ENCODE results near the gene UNKL. TPM values are rescaled to one million over a fixed set of nuclear protein-coding genes. Genes with fewer than 3 reads are reported as not detected.
"Not testable (repeated sequence)": the region's sequence is repeated elsewhere in the genome, so short reads cannot be mapped to it uniquely, and the experiment has no call there.

The UNKL gene
- polyA plus RNA-seq, 5 donors: 16.5 to 25.1 (median 19.0) TPM

GRCh38 chr16:1340730-1341494 is 73.6 kb downstream of the UNKL start:
- no peak for DNase-seq

GRCh38 chr16:1338855-1339675 is 75.4 kb downstream of the UNKL start:
- DNase-seq: no peak

- DNase-seq: no peak
Observed at GRCh38 chr16:1338119-1338730, 76.3 kb downstream of the UNKL start.

GRCh38 chr16:1337486-1337885 is 77.0 kb downstream of the UNKL start:
- no peak for DNase-seq

DNA sequence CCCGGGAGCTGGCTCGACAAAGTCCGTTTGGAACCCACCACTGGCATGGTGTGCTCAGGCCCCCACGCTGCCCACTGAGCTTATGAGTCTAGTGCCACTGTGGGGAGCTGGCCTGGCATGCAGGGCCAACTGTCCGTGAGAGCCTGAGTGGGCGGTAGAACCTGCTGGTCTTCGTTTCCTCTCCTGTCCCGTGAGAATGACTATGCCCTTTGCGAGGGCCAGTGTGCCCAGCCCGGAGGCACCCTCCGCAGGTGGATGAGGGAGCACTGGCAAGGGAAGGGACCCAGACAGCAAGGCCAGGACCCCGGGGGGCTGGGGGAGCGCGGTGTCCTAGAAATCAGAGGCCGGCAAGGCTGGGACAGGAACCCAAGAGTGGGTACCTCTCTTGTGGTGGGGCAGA is 77.9 kb downstream of the UNKL start:
- DNase-seq: no peak

DNA sequence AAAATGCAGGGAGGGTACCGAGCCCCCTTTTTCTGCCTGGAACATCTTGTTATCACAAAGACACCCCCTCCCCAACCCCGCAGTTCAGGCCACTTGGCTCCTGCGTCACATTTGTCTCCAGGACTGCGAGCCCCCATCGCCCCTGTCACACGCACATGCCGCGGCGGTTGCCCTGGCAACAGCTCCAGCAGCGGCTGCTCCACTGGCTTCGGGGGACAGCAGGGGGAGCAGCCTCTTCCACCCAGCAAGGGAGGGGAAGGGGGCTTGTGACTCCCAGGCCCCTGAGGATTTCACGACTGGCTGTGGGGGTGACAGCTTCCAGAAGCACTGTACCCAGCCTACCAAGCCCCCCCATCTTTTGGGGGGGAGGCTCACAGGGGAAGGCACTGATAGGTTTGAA is 78.5 kb downstream of the UNKL start:
- no peak for DNase-seq

DNA sequence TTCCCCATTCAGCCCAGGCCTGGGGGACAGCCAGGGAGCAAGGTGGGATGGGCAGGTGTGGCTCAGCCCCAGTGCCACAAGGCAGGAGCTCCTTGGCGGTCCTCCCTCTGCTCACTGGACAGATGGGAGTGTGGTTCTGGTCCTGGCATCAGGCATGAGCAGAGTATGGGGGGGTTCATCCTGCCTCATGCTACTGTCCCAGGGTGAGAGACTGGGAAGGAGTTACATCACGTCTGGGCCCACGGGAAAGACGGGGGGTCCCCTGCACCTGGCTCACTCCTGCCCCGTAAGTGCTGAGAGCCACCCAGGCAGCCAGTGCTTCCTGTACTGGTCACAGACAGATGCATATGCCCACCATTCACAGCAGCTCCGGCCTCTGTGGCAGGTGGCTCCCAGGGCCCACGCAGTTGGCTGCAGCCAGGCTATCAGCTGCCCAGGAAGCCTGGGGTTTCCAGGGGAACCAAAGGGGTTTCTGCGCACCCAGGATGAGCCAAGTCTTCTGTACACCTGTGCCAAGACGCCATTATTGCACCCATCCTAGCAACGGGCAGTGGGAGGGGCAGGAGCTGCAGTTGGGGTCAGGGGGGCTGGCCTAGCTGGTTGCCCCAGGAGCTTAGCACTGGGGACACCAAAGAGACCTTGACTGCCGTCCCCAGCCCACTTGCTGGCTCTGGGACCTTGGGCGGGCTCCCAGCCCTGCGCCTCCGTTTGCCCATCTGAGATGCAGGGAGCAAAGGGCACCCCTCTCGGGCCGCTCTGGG is 79.1 kb downstream of the UNKL start:
- DNase-seq: no peak

GRCh38 chr16:1334739-1335138 is 79.8 kb downstream of the UNKL start:
- DNase-seq: no peak

DNA sequence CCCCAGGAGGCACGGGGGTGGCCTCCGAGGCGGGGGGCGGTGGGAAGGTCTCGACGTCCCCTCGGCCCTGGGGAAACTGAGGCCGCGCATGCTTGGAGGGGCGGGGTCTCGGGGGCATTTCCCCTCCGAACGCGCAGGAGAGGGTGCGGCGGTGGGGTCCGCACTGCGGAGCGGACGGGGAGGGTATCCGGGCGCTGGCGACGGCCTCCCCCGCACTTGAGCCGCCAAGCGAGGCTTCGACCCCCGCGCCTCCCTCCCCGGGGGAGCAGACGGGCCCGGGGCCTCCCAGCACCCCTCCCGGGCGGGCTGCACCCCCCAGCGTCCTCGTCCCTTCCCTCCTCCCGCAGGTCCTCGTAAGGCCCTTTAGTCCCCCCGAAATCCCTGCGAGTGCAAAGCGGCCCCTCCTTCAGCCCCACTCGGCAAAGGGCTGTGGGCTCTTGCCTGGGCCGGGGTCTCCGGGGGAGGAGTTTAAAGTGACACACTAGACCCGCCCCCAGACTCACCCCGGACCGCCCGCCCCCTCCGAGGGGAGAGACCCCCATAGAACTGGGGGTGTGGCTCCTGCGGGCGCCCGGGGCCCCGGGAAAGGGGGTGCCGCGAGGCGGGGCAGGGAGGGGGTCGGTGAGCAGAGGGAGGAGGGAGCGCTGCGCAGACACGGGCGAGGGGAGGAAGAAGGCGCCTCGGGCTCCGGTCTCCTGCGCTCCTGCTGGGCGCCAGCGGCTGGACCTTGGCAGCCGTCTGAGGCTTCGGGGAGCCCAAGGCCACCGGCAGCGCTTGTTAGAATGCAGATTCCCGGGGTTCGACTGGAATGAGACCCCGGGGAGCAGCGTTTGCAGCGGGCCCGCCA is 80.4 kb downstream of the UNKL start:
- DNase-seq: no peak

GRCh38 chr16:1333149-1333812 is 81.2 kb downstream of the UNKL start, which contains the start of gene BAIAP3:
TSS of gene BAIAP3 (plus strand) at chr16:1333645. CDS start at chr16:1338550, 4,905 bp downstream.
- no peak for DNase-seq

GRCh38 chr16:1332618-1333148 is 81.8 kb downstream of the UNKL start:
- DNase-seq: no peak

- peak; percentile 71 to 74 for DNase-seq
Observed at GRCh38 chr16:1331712-1332617, 82.5 kb downstream of the UNKL start.

- no peak for DNase-seq
Observed at GRCh38 chr16:1330931-1331711, 83.4 kb downstream of the UNKL start.

- no peak for DNase-seq
Observed at GRCh38 chr16:1330260-1330914, 84.1 kb downstream of the UNKL start.

GRCh38 chr16:1328961-1329360 is 85.5 kb downstream of the UNKL start:
- not testable (repeated sequence) for DNase-seq

DNA sequence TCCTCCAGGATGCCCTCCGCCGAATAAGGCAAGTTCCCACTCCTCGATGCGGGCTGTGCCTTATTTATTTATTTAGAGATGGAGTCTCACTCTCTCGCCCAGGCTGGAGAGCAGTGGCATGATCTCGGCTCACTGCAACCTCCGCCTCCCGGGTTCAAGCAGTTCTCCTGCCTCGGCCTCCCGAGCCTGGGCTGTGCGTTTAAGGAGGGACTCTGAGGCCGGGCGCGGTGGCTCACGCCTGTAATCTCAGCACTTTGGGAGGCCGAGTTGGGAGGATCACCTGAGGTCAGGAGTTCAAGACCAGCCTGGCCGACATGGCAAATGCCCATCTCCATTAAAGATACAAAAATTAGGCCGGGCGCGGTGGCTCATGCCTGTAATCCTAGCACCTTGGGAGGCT is 86.4 kb downstream of the UNKL start:
- DNase-seq: not testable (repeated sequence)

DNA sequence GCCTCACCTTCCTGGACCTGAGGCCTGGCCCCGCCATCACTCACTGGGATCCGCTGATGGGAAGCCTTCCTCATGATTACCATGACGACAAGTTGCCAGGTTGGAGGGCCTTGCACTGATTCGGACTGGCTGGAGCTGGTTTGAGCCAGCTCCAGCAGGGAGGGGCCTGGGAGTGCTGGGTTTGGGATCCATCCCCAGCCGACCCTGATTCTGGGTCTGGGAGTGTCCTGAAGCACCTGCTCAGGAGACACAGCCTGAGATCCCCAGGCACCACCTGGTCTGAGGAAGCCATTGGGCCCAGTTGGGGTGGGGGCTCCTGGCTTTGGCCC is 86.9 kb downstream of the UNKL start:
- DNase-seq: no peak

All from right lung (tissue), 5 donors.